DMS 273 (cell line): Measurements from ENCODE around the gene EXOG.
"Not testable (repeated sequence)": the region's sequence is repeated elsewhere in the genome, so short reads cannot be mapped to it uniquely, and the experiment has no call there.

Source experiments
- DNase-seq: peaks from one replicate; lab custom pipeline; 2025; ENCODE audit not compliant: unreplicated experiment; lab: John Stamatoyannopoulos, UW

EXOG gene

DNA sequence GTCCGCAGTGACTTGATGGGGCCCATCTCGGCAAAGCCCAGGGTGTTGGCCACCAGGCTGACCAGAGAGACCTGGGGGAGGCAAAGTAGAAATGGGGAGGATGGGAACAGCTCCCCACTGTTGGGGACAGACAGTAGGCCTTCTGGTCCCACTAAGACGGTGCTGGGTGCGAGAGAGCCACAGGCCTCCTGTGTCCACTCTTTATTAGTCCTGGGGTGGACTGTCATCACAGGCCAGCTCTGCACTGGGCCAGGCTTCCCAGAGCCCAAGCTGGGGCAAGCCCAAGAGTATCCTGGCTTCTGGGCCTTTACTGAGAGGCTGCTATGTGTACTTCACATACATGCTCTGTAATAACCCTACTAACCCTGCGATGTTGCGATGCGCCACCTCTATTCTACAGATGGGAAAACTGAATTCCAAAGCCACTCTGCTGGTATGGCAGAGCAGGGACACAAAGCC, 66.4 kb downstream of the EXOG start:
- no peak for DNase-seq

DNA sequence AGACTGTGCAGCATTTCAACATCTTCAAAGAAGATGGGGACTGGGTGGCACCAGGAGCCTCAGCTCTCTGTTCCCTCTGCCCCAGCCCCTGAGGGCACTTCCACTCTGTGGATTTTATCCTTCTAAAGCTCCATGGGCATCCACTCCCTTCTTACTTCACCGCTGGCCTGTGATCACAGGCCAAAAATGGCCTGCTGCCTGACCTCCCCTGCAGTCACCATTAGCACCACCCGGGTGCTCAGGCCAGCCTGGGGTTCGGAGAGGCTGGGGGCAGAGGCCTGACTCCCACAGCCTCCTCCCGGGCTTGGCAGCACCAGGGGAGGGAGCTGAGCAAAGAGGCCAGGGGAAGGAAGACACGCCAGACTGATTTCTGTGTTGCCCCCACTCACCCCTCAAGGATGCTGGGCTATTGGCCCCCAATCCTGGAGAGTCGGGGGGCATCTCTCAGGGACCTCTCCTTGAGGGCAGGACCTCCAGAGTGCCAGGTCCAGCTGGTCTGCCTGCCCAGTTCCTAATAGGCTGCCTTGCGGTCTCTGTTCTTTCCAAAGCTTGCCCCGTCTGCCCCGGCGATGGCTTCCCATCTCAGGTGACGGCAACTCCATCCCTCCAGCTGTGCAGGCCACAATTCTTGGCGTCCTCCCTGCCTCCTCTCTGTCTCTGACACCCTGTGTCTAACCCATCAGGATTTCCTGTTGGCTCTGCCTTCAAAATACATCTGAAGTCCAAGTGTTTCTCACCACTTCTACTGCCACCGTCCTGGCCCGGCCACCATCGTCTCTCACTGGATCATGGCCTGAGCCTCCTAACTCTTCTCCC, 67.1 kb downstream of the EXOG start:
- no peak for DNase-seq

DNA sequence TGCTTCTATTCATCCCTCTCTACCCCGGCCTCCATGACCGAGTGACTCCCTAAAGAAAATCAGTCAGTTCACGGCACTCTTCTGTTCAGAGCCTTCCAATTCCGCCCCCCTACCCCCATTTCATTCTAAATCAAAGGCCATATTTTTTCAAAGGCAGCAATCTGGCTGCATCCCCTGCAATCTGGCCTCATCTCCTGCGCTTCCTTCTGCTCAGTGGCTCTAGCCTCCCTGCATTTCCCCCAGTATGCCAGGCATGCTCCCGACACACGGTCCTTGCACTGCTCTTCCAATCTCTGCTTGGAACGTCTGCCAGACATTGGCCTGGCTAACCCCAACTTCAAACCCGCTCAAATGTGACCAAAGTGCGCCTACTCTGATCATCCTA, 67.7 kb downstream of the EXOG start:
- no peak for DNase-seq

- no peak for DNase-seq
Observed at GRCh38 chr3:38564631-38565338, 68.6 kb downstream of the EXOG start.

- DNase-seq = no peak
Observed at GRCh38 chr3:38565339-38566214, 69.4 kb downstream of the EXOG start.

DNA sequence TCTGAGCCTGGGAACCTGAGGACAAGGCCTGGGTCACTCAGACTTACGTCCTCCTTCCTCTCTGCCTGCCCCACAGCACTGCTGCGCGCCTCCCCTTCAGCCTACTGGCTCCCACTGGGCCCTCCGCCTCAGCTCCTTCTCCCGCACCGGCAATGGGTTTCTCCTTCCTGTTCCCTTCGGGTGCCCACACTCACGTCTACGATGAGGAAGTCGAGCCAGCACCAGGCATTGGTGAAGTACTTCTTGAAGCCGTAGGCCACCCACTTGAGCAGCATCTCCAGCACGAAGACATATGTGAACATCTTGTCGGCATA, 70.0 kb downstream of the EXOG start:
- DNase-seq = no peak

DNA sequence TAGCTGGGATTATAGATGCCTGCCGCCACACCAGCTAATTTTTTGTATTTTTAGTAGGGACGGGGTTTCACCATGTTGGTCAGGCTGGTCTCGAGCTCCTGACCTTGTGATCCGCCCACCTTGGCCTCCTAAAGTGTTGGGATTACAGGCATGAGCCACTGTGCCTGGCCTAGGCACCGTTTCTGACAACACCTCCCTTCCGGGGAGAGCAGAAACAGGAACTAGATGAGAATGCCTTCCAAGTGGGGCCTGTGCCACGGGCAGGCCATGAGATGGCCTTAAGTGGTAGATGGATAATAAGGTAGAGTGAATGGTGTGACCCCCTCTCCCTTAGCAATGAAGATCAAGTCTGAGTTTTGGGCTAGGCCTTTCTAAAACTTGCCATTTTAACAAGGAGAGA, 70.7 kb downstream of the EXOG start:
- not testable (repeated sequence) for DNase-seq

DNA sequence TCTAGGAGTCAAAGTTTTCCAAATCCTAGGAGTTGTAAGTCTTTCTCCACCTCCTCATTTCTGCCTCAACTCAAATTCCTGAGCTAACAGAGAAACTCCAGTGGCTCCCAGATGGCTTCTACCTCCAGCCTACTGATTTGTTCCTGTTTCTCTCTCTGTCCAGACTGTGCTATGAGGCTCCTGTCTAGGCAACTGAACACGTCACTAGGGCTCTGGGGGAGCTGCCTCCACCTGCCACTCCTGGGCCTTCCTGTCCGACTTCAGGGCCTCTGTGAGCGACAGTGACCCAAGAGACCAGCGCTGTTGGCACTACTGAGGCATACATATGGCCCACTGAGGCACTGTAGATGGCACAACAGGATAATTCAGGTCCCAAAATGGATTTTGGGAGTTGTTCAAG, 71.4 kb downstream of the EXOG start:
- DNase-seq = no peak

DNA sequence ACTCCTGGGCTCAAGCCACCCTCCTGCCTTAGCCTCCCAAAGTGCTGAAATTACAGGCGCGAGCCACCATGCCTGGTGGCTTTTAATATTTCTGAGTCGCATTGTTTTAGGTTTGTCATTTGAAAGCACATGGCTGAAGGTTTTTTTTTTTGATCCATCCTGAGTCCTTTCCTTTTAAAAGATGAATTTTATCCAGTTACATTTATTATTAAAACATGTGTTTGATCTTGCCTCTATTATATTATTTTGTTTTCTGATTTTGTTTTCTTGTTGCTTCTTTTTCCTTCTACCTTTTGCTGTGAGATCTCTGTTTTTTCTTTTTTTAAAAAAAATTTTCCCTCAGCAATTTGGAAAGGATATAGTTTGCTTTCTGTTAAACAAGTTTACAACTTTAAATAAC, 77.0 kb downstream of the EXOG start:
- no peak for DNase-seq

GRCh38 chr3:38573556-38573955, 77.4 kb downstream of the EXOG start:
- peak; percentile 37 for DNase-seq

DNA sequence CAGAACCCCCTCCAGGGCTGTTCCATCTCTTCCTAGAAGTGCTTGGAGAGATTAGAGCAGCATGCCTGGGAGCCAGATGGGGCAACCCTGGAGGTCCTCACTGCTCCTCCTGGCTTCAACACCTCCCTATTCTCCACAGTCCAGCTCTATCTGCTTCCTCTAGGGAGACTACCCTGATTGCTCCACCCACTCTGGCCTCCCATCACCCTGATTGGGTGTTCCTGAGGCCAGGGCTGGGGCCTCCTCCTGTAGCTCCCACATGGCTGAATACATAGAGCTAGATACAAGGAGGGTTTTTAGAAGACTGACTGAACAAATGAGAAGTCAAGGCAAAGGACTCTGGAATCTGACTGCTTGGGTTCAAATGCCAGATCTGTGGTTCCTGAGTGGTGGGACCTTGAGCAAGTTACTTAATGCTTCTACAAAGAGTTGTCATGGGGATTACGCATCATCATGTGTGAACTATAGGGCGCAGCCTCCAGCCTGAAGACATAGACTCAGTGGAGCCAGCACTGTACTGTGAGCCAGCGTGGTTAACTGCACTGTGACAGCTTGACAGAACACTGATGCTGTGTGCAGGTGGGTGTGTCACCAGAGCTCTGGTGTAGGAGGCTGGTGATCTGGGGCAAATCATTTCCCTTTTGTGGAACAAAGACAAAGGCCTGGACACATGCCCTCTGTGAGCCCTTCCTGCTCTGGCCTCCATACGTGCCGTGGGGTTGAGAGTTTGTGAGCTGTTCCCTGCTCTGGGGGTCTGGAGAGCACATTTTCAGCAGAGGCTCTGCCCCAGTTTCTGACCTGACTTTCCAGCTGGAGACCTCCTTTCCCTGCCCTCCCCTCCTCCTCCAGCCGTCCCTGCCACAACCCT, 78.5 kb downstream of the EXOG start:
- DNase-seq = no peak

GRCh38 chr3:38575279-38575843, 79.2 kb downstream of the EXOG start:
- DNase-seq = no peak
